Astrocyte (in vitro differentiated cells and primary cell): Measurements from ENCODE around the gene SLC25A29.

Experiments
- EZH2 ChIP-seq: IDR thresholded peaks from 2 replicates; pipeline ENCODE4 v1.6.1; 2012; ENCODE audit warnings: mild to moderate bottlenecking, low read length, inconsistent platforms; ENCODE audit not compliant: insufficient read depth
- TF ChIP-seq, protein P1 (sequence below): IDR thresholded peaks from 2 replicates; pipeline ENCODE4 v1.5.1; 2011; ENCODE audit warnings: low read depth, mild to moderate bottlenecking, inconsistent platforms, low read length, moderate library complexity; ENCODE audit not compliant: insufficient read depth

DNA sequence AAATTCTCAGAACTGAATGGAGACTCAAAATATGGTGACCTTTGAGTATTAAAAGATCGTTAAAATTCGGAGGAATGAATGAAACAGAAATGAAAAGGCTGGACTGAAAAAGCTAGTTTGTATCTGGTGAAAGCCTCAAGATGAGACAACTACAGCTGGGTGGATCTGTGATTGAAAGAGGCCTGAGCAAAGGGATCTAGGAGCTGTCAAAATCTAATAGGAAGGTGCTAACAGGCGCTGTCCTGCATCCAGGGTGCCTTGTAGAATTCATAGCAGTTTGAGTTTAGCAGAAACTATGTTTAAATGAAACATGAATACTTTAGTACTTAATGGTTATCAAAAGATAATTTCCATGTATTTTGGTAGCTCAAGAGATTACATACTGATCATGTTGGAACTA, 65.0 kb downstream of the SLC25A29 start:
- TF ChIP-seq, protein P1, sequence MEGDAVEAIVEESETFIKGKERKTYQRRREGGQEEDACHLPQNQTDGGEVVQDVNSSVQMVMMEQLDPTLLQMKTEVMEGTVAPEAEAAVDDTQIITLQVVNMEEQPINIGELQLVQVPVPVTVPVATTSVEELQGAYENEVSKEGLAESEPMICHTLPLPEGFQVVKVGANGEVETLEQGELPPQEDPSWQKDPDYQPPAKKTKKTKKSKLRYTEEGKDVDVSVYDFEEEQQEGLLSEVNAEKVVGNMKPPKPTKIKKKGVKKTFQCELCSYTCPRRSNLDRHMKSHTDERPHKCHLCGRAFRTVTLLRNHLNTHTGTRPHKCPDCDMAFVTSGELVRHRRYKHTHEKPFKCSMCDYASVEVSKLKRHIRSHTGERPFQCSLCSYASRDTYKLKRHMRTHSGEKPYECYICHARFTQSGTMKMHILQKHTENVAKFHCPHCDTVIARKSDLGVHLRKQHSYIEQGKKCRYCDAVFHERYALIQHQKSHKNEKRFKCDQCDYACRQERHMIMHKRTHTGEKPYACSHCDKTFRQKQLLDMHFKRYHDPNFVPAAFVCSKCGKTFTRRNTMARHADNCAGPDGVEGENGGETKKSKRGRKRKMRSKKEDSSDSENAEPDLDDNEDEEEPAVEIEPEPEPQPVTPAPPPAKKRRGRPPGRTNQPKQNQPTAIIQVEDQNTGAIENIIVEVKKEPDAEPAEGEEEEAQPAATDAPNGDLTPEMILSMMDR = no peak
- no peak for TF ChIP-seq EZH2
